Measurements from ENCODE around the gene CAMK1D.

- TF ChIP-seq RAD21 (IDR thresholded peaks at IDR 0.05 in 1 of 2, conservative IDR thresholded peaks at IDR 0.05 in 1 of 2; ENCODE audit: low read depth in 2 of 2, low read length in 2 of 2) (no peak), ZNF274 (IDR thresholded peaks at IDR 0.05; ENCODE audit: borderline replicate concordance, extremely low read depth, low read length) (no peak), SP1 (IDR thresholded peaks at IDR 0.05; ENCODE audit: low read depth, low read length) (no peak)
Measured at GRCh38 chr10:12459762-12460161, 110.4 kb downstream of the CAMK1D start.

All from H1 (cell line).